T-cell (primary cell): Measurements from ENCODE around the gene TAPBPL. TPM values are rescaled to one million over a fixed set of nuclear protein-coding genes. Genes with fewer than 3 reads are reported as not detected.
"Not testable (repeated sequence)": the region's sequence is repeated elsewhere in the genome, so short reads cannot be mapped to it uniquely, and the experiment has no call there.

Experiments used
- ATAC-seq, 4 experiments: fragments of 200-7000 bp in 3 of 4; fragments of 150-1000 bp in 1 of 4; cut with Tn5 transposase; replicated peaks in 1 of 4; 1 replicate in 3 of 4; 2 replicates in 1 of 4; pipeline ENCODE4 v1.10.0; 2021; ENCODE audit warnings: moderate library complexity in 3 of 4, mild to moderate bottlenecking in 2 of 4, moderate number of reproducible peaks in 1 of 4
- CTCF ChIA-PET, 2 donors: fragments of 300-600 bp; sonication (Branson Sonifier 250); formaldehyde crosslinking; loops; one replicate each; lab custom pipeline; 2022; ENCODE audit warnings: antibody characterized with exemption in 2 of 2; lab: Charles Lee
- POLR2A ChIA-PET, 2 donors: fragments of 300-600 bp; sonication (Branson Sonifier 250); formaldehyde crosslinking; loops; one replicate each; lab custom pipeline; 2022; ENCODE audit warnings: antibody characterized with exemption in 2 of 2; lab: Charles Lee
- DNase-seq, 35 experiments: peaks; one replicate each; pipeline versions ENCODE4 v3.0.0 to v3.0.0-alpha.2; 2013 to 2023
- H3K27ac ChIP-seq: one replicate; pipeline ENCODE4 v1.5.1; 2013; ENCODE audit warnings: low read length
- H3K27me3 ChIP-seq, 2 experiments: replicated peaks in 1 of 2; 1 replicate in 1 of 2; 2 replicates in 1 of 2; pipeline versions ENCODE4 v1.6.1 to v1.7.0; 2013; ENCODE audit warnings: low read length in 1 of 2, mixed read lengths in 1 of 2; ENCODE audit not compliant: control insufficient read depth in 2 of 2, insufficient read depth in 2 of 2; ENCODE audit errors: extremely low read depth in 1 of 2
- H3K36me3 ChIP-seq, 2 donors: 1 replicate in 1 of 2; 2 replicates in 1 of 2; pipeline versions ENCODE4 v1.6.1 to v1.7.0; 2013; ENCODE audit warnings: low read length in 1 of 2; ENCODE audit not compliant: control insufficient read depth in 2 of 2, insufficient read depth in 1 of 2; ENCODE audit errors: extremely low read depth in 1 of 2
- H3K4me1 ChIP-seq, 2 experiments: 1 replicate in 1 of 2; 2 replicates in 1 of 2; pipeline versions ENCODE4 v1.6.1 to v1.7.0; 2013; ENCODE audit warnings: low read length in 2 of 2, mixed read lengths in 1 of 2; ENCODE audit not compliant: insufficient read depth in 2 of 2, control insufficient read depth in 1 of 2; ENCODE audit errors: extremely low read depth in 1 of 2
- H3K4me3 ChIP-seq, 2 donors: 1 replicate in 1 of 2; 2 replicates in 1 of 2; pipeline versions ENCODE4 v1.5.1 to v1.7.0; 2013; ENCODE audit warnings: mild to moderate bottlenecking in 2 of 2, low read length in 1 of 2, moderate library complexity in 1 of 2; ENCODE audit not compliant: control insufficient read depth in 1 of 2; ENCODE audit errors: extremely low read depth in 1 of 2
- H3K9me3 ChIP-seq: 2 replicates; pipeline ENCODE4 v1.7.0; 2013
- H3K27ac Mint-ChIP-seq, 2 donors: one replicate each; pipeline ENCODE4 v1.8.0; 2020 to 2021; ENCODE audit warnings: mild to moderate bottlenecking in 2 of 2, mixed read lengths in 2 of 2
- H3K27me3 Mint-ChIP-seq, 2 donors: one replicate each; pipeline ENCODE4 v1.8.0; 2021 to 2022; ENCODE audit warnings: mixed read lengths in 2 of 2
- H3K36me3 Mint-ChIP-seq: one replicate; pipeline ENCODE4 v1.8.0; 2021; ENCODE audit warnings: mixed read lengths
- H3K4me1 Mint-ChIP-seq, 3 donors: one replicate each; pipeline ENCODE4 v1.8.0; 2020 to 2022; ENCODE audit warnings: mixed read lengths in 3 of 3, mild to moderate bottlenecking in 1 of 3
- H3K4me3 Mint-ChIP-seq, 3 donors: one replicate each; pipeline ENCODE4 v1.8.0; 2020 to 2022; ENCODE audit warnings: mild to moderate bottlenecking in 3 of 3, mixed read lengths in 3 of 3, moderate library complexity in 3 of 3
- H3K9me3 Mint-ChIP-seq, 3 donors: one replicate each; pipeline ENCODE4 v1.8.0; 2020 to 2022; ENCODE audit warnings: mixed read lengths in 3 of 3
- WGBS: methylation state at CpG from one replicate; pipeline ENCODE4 v1.1.5; 2013; ENCODE audit warnings: missing lambda C conversion rate; ENCODE audit not compliant: insufficient coverage; 5-methylcytosine and 5-hydroxymethylcytosine counted together
- total RNA-seq, 35 experiments: library from RNA in 6 of 35; stranded (reverse) in 6 of 35; fragments of 120-200 nt in 1 of 35; gene quantifications; one replicate each; pipeline versions ENCODE4 v1.2.1 to v1.2.4 and lab custom pipeline; 2013 to 2026

Gene TAPBPL
- total RNA-seq, 5 donors from 2014 or later (not counting 1 experiment from before 2014, with no cell fraction given) = 22.6 to 77.0 (median 60.3) TPM

DNA sequence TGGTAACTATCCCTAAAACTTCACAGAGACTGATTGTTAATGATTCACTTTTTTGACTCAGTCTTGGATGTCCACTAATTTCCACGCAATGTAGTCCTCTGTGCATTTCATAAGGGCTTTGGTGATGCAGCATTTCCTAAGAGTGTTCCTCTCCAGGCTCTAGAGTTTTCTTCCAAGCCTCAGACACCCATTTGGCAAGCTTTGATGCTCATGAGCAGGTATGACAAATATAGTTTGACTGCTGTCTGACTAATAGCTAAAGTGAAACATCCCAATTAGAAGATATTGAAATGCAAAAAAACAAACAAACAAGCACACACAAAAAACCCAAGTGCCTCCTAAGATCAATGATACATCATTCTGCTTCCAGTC lies 20.1 kb downstream of the TAPBPL start:
- no peaks in the 10 kb centered on the region for H3K27me3 ChIP-seq
- peaks cover 36 to 39% (median 38%) of the 10 kb centered on the region in 3 donors for H3K4me1 Mint-ChIP-seq
- H3K27ac ChIP-seq = no peak overlapping the region
- peak overlapping the region in 2 of 3 donors; percentile 6 to 28 for H3K4me3 Mint-ChIP-seq
- no peaks in the 10 kb centered on the region for H3K36me3 ChIP-seq
- ATAC-seq = no peak
- no peak overlapping the region for H3K4me3 ChIP-seq
- H3K9me3 Mint-ChIP-seq = no peaks in the 10 kb centered on the region
- no peak for DNase-seq
- POLR2A ChIA-PET = interaction anchor here in 1 of 2 donors (0.7 to 1.2 kb wide), 2 partner anchors 28 to 381 kb away, joined by 4 read pairs; no protein-coding TSS in a partner anchor
- no peaks in the 10 kb centered on the region for H3K27me3 Mint-ChIP-seq
- H3K36me3 Mint-ChIP-seq = peaks cover 12% of the 10 kb centered on the region
- H3K4me1 ChIP-seq = peaks cover 16 to 27% of the 10 kb centered on the region in 2 experiments
- CTCF ChIA-PET = no interaction called here
- no peaks in the 10 kb centered on the region for H3K9me3 ChIP-seq
- H3K27ac Mint-ChIP-seq = peak overlapping the region in 1 of 2 donors; percentile 96
- 100% methylated on average over 1 of the region's 1 CpG for WGBS

DNA sequence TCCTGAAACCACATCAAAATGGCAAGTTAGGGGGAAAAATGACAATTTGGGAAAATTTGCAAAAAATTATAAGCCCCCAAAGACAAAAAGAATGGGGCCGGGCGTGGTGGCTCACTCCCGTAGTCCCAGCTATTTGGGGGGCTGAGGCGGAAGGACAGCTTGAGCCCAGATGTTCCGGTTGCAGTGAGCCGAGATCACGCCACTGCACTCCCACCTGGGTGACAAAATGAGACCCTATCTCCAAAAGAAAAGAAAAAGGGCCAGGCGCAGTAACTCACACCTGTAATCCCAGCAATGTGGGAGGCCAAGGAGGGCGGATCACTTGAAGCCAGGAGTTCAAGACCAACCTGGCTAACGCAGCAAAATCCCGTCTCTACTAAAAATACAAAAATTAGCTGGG lies 20.6 kb downstream of the TAPBPL start:
- no peak for ATAC-seq
- POLR2A ChIA-PET = interaction anchor here in 1 of 2 donors (0.7 kb wide), 1 partner anchor 380 kb away, joined by 4 read pairs; no protein-coding TSS in a partner anchor
- Histone ChIP-seq H3K27me3 (no peaks in the 10 kb centered on the region), H3K9me3 (no peaks in the 10 kb centered on the region), H3K4me3 (no peak overlapping the region), H3K36me3 (no peaks in the 10 kb centered on the region), H3K27ac (no peak overlapping the region), H3K4me1 (peaks cover 16 to 26% of the 10 kb centered on the region in 2 experiments)
- no peak for DNase-seq
- WGBS = 100% methylated on average over 8 of the region's 11 CpGs
- Mint-ChIP-seq H3K4me1 (peaks cover 30 to 34% (median 33%) of the 10 kb centered on the region in 3 donors), H3K27me3 (no peaks in the 10 kb centered on the region), H3K27ac (no peak overlapping the region), H3K4me3 (no peak overlapping the region), H3K36me3 (peaks cover 8% of the 10 kb centered on the region), H3K9me3 (no peaks in the 10 kb centered on the region)
- CTCF ChIA-PET = interaction anchor here in 1 of 2 donors (0.5 kb wide), 1 partner anchor 109 kb away, joined by 11 read pairs; no protein-coding TSS in a partner anchor

DNA sequence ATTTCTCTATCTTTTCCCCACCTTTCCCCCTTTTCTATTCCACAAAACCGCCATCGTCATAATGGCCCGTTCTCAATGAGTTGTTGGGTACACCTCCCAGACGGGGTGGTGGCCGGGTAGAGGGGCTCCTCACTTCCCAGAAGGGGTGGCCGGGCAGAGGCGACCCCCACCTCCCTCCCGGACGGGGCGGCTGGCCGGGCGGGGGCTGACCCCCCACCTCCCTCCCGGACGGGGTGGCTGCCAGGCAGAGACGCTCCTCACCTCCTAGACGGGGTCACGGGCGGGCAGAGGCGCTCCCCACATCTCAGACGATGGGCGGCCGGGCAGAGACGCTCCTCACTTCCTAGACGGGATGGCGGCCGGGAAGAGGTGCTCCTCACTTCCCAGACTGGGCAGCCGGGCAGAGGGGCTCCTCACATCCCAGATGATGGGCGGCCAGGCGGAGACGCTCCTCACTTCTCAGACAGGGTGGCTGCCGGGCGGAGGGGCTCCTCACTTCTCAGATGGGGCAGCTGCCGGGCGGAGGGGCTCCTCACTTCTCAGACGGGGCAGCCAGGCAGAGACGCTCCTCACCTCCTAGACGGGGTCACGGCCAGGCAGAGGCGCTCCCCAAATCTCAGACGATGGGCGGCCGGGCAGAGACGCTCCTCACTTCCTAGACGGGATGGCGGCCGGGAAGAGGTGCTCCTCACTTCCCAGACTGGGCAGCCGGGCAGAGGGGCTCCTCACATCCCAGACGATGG lies 23.6 kb downstream of the TAPBPL start:
- H3K36me3 Mint-ChIP-seq, ATAC-seq, CTCF ChIA-PET, H3K9me3 ChIP-seq, H3K9me3 Mint-ChIP-seq, H3K27ac Mint-ChIP-seq, H3K36me3 ChIP-seq, POLR2A ChIA-PET, H3K27me3 ChIP-seq, H3K4me1 Mint-ChIP-seq, H3K27ac ChIP-seq, H3K27me3 Mint-ChIP-seq, H3K4me1 ChIP-seq, H3K4me3 ChIP-seq, H3K4me3 Mint-ChIP-seq, DNase-seq: not testable (repeated sequence)
- WGBS = 95% methylated on average over 11 of the region's 48 CpGs

- Histone ChIP-seq H3K27me3 (no peaks in the 10 kb centered on the region), H3K27ac (no peak overlapping the region), H3K9me3 (no peaks in the 10 kb centered on the region), H3K4me1 (peaks cover 0 to 2% of the 10 kb centered on the region in 2 experiments), H3K4me3 (no peak overlapping the region), H3K36me3 (no peaks in the 10 kb centered on the region)
- no peak overlapping the region for H3K4me3 Mint-ChIP-seq
- ChIA-PET CTCF (interaction anchor here in 1 of 2 donors (0.6 kb wide), 1 partner anchor 20 kb away, joined by 5 read pairs; no protein-coding TSS in a partner anchor), POLR2A (no interaction called here)
- peak overlapping the region in 1 of 2 donors; percentile 17 for H3K27ac Mint-ChIP-seq
- no peaks in the 10 kb centered on the region for H3K27me3 Mint-ChIP-seq
- WGBS = 100% methylated on average over 1 of the region's 3 CpGs
- H3K9me3 Mint-ChIP-seq = no peaks in the 10 kb centered on the region
- H3K36me3 Mint-ChIP-seq = no peaks in the 10 kb centered on the region
- H3K4me1 Mint-ChIP-seq = peaks cover 1 to 4% (median 1%) of the 10 kb centered on the region in 3 donors
- DNase-seq = no peak
- ATAC-seq = no peak
Measured at GRCh38 chr12:6476489-6476888, 24.6 kb downstream of the TAPBPL start.

DNA sequence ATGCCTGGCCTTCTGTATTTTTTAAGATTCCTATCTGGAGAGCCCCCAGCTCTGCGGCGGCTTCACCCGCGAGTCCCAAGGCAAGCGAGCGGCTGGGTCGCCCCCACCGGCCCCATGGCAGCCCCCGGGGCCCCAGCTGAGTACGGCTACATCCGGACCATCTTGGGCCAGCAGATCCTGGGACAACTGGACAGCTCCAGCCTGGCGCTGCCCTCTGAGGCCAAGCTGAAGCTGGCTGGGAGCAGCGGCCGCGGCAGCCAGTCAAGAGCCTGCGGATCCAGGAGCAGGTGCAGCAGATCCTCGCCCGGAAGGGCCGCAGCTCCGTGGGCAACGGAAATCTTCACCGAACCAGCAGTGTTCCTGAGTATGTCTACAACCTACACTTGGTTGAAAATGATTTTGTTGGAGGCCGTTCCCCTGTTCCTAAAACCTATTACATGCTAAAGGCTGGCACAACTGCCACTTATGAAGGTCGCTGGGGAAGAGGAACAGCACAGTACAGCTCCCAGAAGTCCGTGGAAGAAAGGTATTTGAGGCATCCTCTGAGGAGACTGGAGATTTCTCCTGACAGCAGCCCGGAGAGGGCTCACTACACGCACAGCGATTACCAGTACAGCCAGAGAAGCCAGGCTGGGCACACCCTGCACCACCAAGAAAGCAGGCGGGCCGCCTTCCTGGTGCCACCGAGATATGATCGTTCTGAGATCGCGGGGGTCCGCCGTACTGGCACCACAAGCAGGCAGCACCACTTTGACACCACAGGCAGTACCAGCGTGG lies 25.9 kb downstream of the TAPBPL start:
- H3K36me3 ChIP-seq, H3K36me3 Mint-ChIP-seq, H3K27ac ChIP-seq, H3K27me3 Mint-ChIP-seq, DNase-seq, H3K9me3 Mint-ChIP-seq, H3K9me3 ChIP-seq, H3K4me1 Mint-ChIP-seq, CTCF ChIA-PET, H3K4me3 ChIP-seq, H3K27me3 ChIP-seq, H3K4me3 Mint-ChIP-seq, H3K4me1 ChIP-seq, H3K27ac Mint-ChIP-seq, ATAC-seq: not testable (repeated sequence)
- WGBS = 94% methylated on average over 33 of the region's 37 CpGs
- POLR2A ChIA-PET = interaction anchor here (0.5 to 0.7 kb wide), 2 partner anchors 35 to 237 kb away, joined by 4 to 5 read pairs; no protein-coding TSS in a partner anchor

GRCh38 chr12:6478416-6478815 lies 26.6 kb downstream of the TAPBPL start:
- Mint-ChIP-seq H3K36me3 (no peaks in the 10 kb centered on the region), H3K27ac (no peak overlapping the region), H3K27me3 (no peaks in the 10 kb centered on the region), H3K9me3 (no peaks in the 10 kb centered on the region), H3K4me1 (no peaks in the 10 kb centered on the region), H3K4me3 (no peak overlapping the region)
- WGBS = 88% methylated on average over 18 of the region's 20 CpGs
- ATAC-seq = no peak
- no peak for DNase-seq
- POLR2A ChIA-PET = no interaction called here
- no peaks in the 10 kb centered on the region for H3K36me3 ChIP-seq
- H3K27ac ChIP-seq = no peak overlapping the region
- H3K4me3 ChIP-seq = no peak overlapping the region
- H3K9me3 ChIP-seq = no peaks in the 10 kb centered on the region
- H3K27me3 ChIP-seq = no peaks in the 10 kb centered on the region
- CTCF ChIA-PET = interaction anchor here in 1 of 2 donors (0.5 kb wide), 1 partner anchor 13 kb away, joined by 4 read pairs; no protein-coding TSS in a partner anchor
- no peaks in the 10 kb centered on the region for H3K4me1 ChIP-seq
